Measurements from ENCODE around the gene B4GALT6.

Gene B4GALT6

DNA sequence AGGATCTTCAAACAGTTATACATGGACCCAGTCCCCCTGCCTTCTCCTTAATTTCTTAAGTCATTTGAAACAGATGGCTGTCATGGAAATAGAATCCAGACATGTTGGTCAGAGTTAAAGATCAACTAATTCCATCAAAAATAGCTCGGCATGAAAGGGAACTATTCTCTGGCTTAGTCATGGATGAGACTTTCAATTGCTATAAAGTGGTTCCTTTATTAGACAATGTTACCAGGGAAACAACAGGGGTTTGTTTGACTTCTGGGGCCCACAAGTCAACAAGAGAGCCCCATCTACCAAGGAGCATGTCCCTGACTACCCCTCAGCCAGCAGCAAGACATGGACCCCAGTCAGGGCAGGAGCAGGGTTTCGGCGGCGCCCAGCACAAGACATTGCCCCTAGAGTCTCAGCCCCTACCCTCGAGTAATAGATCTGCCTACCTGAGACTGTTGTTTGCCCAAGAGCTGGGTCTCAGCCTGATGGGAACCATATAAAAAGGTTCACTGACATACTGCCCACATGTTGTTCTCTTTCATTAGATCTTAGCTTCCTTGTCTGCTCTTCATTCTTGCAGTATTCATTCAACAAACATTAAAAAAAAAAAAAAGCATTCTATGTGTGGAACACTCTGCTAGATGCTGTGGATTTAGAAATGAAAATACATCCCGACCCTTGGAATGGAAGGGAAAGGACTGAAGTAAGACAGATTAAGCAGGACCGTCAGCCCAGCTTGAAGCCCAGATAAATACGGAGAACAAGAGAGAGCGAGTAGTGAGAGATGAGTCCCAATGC, 88.1 kb downstream of the B4GALT6 start:
- DNase-seq (ENCODE audit: low read depth in 2 of 2), result no peak

DNA sequence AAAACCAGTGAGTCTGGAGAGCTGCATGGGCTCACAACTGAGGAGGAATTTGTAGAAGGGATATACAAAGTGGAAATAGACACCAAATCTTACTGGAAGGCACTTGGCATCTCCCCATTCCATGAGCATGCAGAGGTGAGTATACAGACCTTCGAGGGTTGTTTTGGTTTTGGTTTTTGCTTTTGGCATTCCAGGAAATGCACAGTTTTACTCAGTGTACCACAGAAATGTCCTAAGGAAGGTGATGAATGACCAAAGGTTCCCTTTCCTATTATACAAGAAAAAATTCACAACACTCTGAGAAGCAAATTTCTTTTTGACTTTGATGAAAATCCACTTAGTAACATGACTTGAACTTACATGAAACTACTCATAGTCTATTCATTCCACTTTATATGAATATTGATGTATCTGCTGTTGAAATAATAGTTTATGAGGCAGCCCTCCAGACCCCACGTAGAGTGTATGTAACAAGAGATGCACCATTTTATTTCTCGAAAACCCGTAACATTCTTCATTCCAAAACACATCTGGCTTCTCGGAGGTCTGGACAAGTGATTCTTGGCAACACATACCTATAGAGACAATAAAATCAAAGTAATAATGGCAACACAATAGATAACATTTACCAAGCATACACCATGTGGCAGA, 89.1 kb downstream of the B4GALT6 start:
- no peak for DNase-seq (ENCODE audit: low read depth in 2 of 2)

DNA sequence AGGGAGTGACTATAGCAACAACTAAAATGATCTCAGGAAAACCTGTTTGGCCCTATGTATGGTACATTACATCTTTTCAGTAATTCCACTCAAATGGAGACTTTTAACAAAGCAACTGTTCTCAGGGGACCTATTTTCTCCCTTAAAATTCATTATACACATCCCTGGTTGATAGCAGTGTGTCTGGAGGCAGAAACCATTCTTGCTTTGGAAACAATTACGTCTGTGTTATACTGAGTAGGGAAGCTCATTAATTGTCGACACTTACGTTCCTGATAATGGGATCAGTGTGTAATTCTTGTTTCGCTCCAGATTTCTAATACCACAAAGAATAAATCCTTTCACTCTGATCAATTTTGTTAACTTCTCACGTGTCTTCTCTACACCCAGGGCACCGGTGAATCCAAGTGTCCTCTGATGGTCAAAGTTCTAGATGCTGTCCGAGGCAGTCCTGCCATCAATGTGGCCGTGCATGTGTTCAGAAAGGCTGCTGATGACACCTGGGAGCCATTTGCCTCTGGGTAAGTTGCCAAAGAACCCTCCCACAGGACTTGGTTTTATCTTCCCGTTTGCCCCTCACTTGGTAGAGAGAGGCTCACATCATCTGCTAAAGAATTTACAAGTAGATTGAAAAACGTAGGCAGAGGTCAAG, 91.7 kb downstream of the B4GALT6 start:
- DNase-seq (ENCODE audit: low read depth in 2 of 2), result no peak

DNA sequence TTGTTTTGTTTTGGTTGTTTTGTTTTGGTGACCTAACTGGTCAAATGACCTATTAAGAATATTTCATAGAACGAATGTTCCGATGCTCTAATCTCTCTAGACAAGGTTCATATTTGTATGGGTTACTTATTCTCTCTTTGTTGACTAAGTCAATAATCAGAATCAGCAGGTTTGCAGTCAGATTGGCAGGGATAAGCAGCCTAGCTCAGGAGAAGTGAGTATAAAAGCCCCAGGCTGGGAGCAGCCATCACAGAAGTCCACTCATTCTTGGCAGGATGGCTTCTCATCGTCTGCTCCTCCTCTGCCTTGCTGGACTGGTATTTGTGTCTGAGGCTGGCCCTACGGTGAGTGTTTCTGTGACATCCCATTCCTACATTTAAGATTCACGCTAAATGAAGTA, 92.8 kb downstream of the B4GALT6 start, which contains the start of gene TTR:
Gene TTR (plus strand): TSS at position 250 of the 400 bp plus-strand sequence. CDS start 26 bp downstream, at position 276.
- DNase-seq (ENCODE audit: low read depth in 2 of 2), result no peak

DNA sequence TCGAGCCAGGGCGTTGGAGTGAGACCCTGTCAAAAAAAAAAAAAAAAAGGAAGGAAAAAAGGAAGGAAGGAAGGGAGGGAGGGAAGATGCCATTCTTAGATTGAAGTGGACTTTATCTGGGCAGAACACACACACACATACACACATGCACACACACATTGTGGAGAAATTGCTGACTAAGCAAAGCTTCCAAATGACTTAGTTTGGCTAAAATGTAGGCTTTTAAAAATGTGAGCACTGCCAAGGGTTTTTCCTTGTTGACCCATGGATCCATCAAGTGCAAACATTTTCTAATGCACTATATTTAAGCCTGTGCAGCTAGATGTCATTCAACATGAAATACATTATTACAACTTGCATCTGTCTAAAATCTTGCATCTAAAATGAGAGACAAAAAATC, 93.3 kb downstream of the B4GALT6 start:
- no peak for DNase-seq (ENCODE audit: low read depth in 2 of 2)

DNA sequence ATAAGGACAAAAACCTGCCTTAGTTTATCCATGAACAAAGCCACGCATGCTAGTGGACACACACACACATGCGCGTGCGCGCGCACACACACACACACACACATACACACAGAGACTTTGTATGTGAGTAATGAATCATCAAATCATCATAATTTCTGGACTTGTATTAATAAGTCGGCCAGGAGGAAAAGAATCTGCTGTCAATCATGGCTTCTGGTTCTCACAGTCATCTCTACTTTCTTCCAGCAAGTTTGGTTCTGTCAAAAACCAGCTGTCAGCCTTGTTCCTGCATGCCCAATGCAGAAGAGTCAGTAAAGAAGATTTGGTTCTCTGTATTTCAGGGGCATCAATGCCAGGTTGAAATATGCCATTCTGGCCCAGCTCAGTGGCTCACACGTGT, 93.8 kb downstream of the B4GALT6 start:
- DNase-seq (ENCODE audit: low read depth in 2 of 2), result no peak

DNA sequence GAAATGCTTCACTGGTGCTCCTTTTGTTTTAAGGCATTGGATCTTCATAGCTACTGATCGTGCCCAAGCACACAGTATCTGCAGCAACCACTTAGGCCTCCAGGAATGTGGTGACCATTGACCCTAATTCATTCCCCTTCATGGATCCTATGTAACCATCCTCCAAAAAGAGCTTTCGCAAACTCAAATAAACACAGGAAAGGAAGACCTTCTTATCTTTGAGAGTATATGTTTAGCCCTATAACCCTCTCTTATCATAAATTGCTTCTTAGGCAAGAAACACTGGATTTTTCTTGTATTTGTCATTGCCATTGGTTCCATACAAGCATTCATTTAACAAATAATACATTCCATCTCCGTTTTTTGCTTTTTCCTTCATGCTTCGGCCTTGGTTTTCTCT, 96.9 kb downstream of the B4GALT6 start:
- DNase-seq (ENCODE audit: low read depth in 2 of 2), result no peak

DNA sequence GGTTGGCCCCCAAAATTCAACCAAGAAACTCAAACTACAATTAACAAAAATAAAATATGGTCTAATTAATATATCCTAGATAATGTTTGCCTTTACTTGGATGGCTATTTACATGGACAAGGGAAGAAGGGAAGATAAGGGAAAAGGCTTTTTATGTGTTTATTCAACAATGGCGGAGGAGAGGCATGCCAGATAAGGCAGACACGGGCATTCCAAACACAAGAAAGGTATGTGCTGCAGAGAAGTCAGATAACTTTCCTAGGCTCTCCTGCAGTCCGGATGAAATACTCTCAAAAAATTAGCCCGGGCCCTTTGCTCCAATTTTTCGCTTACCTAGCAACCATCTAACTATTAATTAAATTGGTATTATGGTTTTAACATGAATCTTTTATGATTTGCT, 97.8 kb downstream of the B4GALT6 start:
- DNase-seq (ENCODE audit: low read depth in 2 of 2), result no peak

DNA sequence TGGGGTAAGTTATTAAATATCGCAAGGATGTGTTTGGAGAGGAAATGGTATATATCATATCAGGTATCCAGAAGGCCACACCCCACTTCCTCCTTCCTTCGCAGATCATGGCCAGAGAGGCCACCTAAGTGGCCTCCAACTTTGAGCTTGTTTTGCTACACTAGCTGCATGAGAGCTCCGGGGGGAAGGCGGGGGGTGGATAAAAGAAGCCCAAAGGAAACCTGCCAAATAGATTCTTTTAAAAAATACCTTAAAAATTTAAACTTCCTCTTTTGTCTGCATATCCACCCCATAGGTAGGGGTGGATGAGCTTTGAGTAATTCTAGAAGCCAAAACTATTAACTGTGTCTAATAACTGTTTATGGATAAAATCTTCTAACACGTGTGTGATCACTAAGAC, 98.4 kb downstream of the B4GALT6 start:
- no peak for DNase-seq (ENCODE audit: low read depth in 2 of 2)

DNA sequence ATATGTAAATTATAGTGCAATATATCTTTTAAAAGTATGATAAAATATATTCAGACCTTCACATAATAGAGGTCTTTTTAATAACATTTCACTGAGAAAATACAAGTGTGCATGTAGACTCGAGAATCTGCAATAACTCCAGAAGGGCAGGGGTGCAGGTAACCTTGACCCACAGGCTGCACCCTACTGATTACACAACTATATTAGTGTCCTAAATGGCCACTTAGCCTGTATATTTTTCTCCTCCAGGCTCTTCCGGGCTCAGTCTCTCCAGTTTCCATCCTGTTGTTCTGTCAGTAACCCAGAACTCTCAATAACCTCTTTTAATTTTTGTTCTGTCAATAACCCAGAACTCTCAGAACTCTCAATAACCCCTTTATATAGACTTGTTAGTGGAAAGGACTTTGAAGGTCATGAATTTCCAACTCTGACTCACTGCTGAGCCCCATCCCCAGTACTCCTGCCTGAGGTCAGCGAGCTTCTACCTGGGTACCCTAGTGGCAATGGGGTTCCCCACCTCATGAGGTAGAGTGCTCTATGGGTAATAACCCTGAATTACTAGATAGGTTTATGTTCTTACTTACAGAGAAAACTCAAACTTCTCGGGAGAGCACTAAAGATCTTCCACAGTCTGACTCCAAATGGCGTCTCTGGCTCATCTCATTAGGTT, 101.1 kb downstream of the B4GALT6 start:
- no peak for DNase-seq (ENCODE audit: low read depth in 2 of 2)

DNA sequence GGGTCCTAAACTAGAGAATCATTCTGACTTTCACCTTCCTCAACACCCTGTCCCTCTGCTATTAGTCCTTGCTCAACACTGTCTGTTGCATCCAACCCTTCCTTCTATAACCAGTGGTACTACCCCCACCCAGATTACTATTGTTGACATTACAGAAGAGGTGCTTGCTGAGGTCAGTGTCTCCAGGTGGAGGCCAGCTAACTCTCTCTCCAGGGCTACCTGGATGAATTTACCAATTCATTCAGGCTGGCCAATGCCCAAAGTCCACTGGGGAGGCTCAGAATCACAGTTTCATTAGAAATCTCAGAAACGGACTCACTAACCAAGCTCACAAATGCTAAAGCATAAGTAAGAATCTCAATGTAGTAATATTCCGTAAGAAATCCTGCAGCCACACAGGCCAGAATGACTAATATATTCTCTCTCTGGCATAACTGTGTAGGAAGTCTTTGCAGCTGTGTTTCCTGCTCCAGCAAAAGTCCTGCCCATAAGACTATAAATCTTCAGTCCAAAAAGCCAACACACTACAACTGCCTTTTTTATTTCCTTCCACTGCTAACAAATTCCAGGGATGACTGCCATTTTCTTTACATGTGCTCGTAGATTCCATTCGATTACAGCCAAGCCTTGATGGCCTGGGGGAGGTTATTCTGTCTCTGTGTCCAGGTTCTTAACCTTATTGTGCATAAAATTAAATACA, 102.7 kb downstream of the B4GALT6 start:
- no peak for DNase-seq (ENCODE audit: low read depth in 2 of 2)

DNA sequence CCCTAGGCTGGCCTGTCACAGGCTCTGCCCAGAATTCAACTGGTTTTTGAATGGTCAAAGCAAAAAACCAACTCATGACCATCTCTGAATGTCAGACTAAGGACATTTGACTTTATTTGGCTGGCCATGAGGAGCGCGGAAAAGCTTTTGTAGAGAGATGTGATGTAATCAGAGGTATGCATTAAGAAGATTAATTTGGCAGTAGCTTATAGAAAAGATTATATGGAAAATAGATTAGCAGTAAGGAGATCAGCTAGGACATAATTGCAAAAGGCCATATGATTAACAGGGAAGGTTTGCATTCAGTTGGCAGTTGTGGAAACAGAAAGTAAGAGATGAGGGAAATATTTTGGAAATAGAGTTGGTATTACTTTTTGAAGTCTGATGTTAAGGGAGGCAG, 105.0 kb downstream of the B4GALT6 start:
- DNase-seq (ENCODE audit: low read depth in 2 of 2), result no peak

DNA sequence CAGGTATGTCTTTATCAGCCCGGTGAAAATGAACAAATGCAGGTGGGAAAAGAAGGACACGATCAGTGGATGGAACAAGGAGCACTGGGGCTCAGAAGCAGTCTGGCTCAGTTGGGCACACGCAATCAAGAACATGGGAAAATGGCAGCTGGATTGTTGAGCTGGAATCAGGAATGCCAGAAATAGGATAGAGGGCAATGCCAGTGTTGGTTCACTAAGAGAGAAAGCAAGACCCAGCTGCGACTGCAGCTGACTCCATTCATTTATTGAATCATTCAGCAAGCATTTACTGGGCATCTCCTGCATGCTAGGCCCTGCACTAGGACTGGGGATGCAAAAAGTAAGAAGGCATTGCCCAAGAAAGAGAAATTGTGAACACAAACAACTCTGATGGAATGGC, 106.3 kb downstream of the B4GALT6 start:
- no peak for DNase-seq (ENCODE audit: low read depth in 2 of 2)

DNA sequence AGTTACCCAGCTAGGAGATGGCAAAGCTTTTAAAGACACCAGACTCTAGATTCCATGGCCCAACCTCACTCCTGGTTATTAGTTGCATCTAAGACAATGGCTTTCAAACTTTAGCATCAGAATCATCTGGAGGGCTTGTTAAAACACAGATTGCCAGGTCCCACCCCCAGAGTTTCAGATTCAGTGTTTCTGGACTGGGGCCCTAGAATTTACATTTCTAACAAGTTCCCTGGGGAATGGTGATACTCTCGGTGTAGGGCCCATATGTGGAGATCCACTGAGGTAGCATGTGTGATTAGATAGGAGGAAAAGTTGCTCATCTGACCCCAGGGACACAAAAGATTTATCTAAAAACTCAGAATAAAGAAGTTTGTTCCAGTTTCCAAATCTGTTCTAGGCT, 107.2 kb downstream of the B4GALT6 start:
- no peak for DNase-seq (ENCODE audit: low read depth in 2 of 2)

DNA sequence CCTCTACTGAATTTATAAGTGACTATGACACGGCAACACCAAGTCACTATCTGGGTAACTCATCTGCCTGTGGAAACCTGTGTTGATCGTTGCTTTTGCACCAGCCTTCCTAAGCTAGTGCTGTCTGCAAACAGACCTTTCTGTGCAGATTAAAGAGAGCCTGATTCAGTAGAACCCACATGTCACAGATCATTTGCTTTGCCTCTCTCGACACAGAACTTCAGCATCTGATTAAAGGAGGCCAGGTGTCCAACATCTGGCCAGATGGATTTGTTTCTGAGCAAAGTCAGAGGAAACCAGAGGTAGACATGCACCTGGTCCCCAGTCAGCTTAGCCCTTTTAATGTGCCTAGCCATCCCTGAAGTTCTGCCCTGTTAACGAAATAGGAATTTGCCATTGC, 107.7 kb downstream of the B4GALT6 start:
- DNase-seq (ENCODE audit: low read depth in 2 of 2), result no peak

DNA sequence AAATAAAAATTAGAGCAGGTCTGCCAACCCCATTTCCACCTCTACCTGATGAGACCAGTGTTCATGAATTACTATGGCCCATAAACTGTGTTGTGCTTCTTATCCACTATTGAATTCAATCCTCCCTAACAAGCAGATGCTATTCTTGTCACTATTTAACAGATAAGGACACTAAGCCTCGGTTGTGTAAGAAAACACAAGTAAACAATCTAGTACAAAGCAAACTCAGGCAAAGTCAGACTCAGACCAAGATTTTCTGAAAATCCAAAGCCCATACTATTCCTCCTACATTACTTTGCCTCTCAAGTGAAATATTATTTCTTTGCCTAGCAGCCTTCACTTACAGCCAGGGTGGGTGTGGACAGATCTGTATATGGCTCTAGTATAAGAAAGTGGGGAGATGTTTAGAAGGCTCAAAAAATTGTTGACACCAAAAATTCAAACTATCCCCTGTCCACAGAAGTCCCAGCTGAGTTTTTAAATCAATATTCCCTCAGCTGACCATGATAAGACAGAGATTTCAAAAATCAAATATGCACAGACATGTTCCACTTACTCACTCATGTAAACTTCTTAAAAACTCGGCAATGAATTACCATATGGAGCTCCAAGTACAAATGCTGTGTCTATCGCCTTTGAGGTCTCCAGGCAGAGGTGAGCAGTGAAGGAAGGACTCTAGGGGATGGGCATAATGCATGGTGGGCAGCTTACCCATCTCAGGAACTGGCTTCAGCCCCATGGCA, 108.7 kb downstream of the B4GALT6 start:
- no peak for DNase-seq (ENCODE audit: low read depth in 2 of 2)

DNA sequence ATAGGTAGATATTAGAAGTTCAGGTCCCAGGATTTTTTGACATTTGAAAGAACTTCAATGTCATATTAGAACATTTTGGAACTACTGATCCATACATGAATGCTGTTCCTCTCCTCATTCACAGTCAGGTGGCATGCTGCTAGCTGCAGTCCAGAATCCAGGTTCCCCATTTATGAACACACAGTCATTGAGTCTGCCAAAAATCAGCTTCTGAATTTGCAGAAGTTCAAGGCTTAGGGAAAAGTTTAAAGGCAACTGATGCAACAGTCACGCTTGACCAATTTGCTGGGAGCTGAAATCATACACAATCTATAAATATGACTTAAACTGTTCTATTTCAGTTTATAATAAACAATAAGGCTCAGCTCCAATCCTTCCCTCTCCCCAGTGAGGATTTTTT, 110.0 kb downstream of the B4GALT6 start:
- no peak for DNase-seq (ENCODE audit: low read depth in 2 of 2)
